Erythroblast (primary cell): Measurements from ENCODE around the gene CRY2.

ENCODE experiments used
- DNase-seq, 2 experiments: peaks; one replicate each; lab custom pipeline; 2025; lab: John Stamatoyannopoulos, UW
- GATA1 ChIP-seq: IDR thresholded peaks from 2 replicates; pipeline ENCODE4 v1.6.1; 2011; ENCODE audit warnings: low read depth, mild to moderate bottlenecking, control low read depth, low read length, moderate library complexity
- POLR2A ChIP-seq: IDR thresholded peaks from 2 replicates; pipeline ENCODE4 v1.6.1; 2011; ENCODE audit warnings: mild to moderate bottlenecking, low read length

CRY2 gene

GRCh38 chr11:45930951-45931570, 83.8 kb downstream of the CRY2 start:
- no peak for DNase-seq
- TF ChIP-seq POLR2A (no peak), GATA1 (no peak)

GRCh38 chr11:45931739-45932138, 84.5 kb downstream of the CRY2 start:
- no peak for TF ChIP-seq GATA1
- TF ChIP-seq POLR2A, result no peak
- DNase-seq, result no peak

GRCh38 chr11:45932217-45932616, 84.9 kb downstream of the CRY2 start:
- TF ChIP-seq POLR2A (no peak), GATA1 (no peak)

More at GRCh38 chr11:45932217-45932616, 84.9 kb downstream of the CRY2 start:
- no peak for DNase-seq
